Astrocyte (in vitro differentiated cells and primary cell): ENCODE results near the gene PCBP1. TPM values are rescaled to one million over a fixed set of nuclear protein-coding genes. Genes with fewer than 3 reads are reported as not detected.

ENCODE experiments used
- DNase-seq: peaks from one replicate; pipeline ENCODE4 v3.0.0-alpha.2; 2010; ENCODE audit warnings: low read depth
- FAIRE-seq: peaks from 2 replicates; lab custom pipeline; 2011; peaks lifted over from hg19 to GRCh38; lab: Jason Lieb, UNC
- H2AFZ ChIP-seq: 2 replicates; pipeline ENCODE4 v1.6.0; 2012; ENCODE audit warnings: low read depth, low read length, inconsistent platforms
- H3K27ac ChIP-seq: 2 replicates; pipeline ENCODE4 v1.5.1; 2011; ENCODE audit warnings: low read depth, low read length, inconsistent platforms
- H3K27me3 ChIP-seq: 2 replicates; pipeline ENCODE4 v1.6.0; 2011; ENCODE audit warnings: low read length, inconsistent platforms; ENCODE audit not compliant: insufficient read depth
- H3K36me3 ChIP-seq: 2 replicates; pipeline ENCODE4 v1.5.1; 2011; ENCODE audit warnings: low read length, inconsistent platforms; ENCODE audit not compliant: insufficient read depth
- H3K4me1 ChIP-seq: 2 replicates; pipeline ENCODE4 v1.5.1; 2011; ENCODE audit warnings: low read length, inconsistent platforms; ENCODE audit not compliant: insufficient read depth
- H3K4me2 ChIP-seq: 2 replicates; pipeline ENCODE4 v1.6.0; 2012; ENCODE audit warnings: low read length, inconsistent platforms
- H3K4me3 ChIP-seq: 2 replicates; pipeline ENCODE4 v1.5.1; 2011; ENCODE audit warnings: low read depth, mild to moderate bottlenecking, low read length, inconsistent platforms; ENCODE audit not compliant: insufficient read depth
- H3K79me2 ChIP-seq: 2 replicates; pipeline ENCODE4 v1.6.0; 2012; ENCODE audit warnings: mild to moderate bottlenecking, low read length, inconsistent platforms; ENCODE audit not compliant: insufficient read depth
- H3K9ac ChIP-seq: 2 replicates; pipeline ENCODE4 v1.6.0; 2012; ENCODE audit warnings: mild to moderate bottlenecking, low read length, inconsistent platforms
- H3K9me3 ChIP-seq: 2 replicates; pipeline ENCODE4 v1.5.1; 2012; ENCODE audit warnings: low read depth, mild to moderate bottlenecking, low read length, inconsistent platforms; ENCODE audit not compliant: insufficient read depth
- H4K20me1 ChIP-seq: 2 replicates; pipeline ENCODE4 v1.6.0; 2012; ENCODE audit warnings: low read length, inconsistent platforms; ENCODE audit not compliant: insufficient read depth
- H3K27ac Mint-ChIP-seq: one replicate; pipeline ENCODE4 v1.8.0; 2021; ENCODE audit warnings: mild to moderate bottlenecking, mixed read lengths; ENCODE audit not compliant: unreplicated experiment
- H3K27me3 Mint-ChIP-seq: one replicate; pipeline ENCODE4 v1.8.0; 2021; ENCODE audit warnings: low read depth, mixed read lengths; ENCODE audit not compliant: unreplicated experiment
- H3K36me3 Mint-ChIP-seq: one replicate; pipeline ENCODE4 v1.8.0; 2021; ENCODE audit warnings: low read depth, mixed read lengths; ENCODE audit not compliant: unreplicated experiment
- H3K4me1 Mint-ChIP-seq: one replicate; pipeline ENCODE4 v1.8.0; 2021; ENCODE audit warnings: low read depth, mixed read lengths; ENCODE audit not compliant: unreplicated experiment
- H3K4me3 Mint-ChIP-seq: one replicate; pipeline ENCODE4 v1.8.0; 2021; ENCODE audit warnings: mild to moderate bottlenecking, moderate library complexity, mixed read lengths; ENCODE audit not compliant: unreplicated experiment
- H3K9me3 Mint-ChIP-seq: one replicate; pipeline ENCODE4 v1.8.0; 2021; ENCODE audit warnings: mild to moderate bottlenecking, mixed read lengths; ENCODE audit not compliant: unreplicated experiment
- CTCF ChIP-seq: IDR thresholded peaks from 2 replicates; pipeline ENCODE4 v1.5.1; 2011; ENCODE audit warnings: low read depth, mild to moderate bottlenecking, inconsistent platforms, low read length, moderate library complexity; ENCODE audit not compliant: insufficient read depth
- EZH2 ChIP-seq: IDR thresholded peaks from 2 replicates; pipeline ENCODE4 v1.6.1; 2012; ENCODE audit warnings: mild to moderate bottlenecking, low read length, inconsistent platforms; ENCODE audit not compliant: insufficient read depth
- total RNA-seq: library from RNA; stranded (reverse); gene quantifications from 2 replicates; pipeline ENCODE4 v1.2.1, GENCODE V29; 2021

The PCBP1 gene
- total RNA-seq, 1 donor from 2014 or later: 205 TPM

- Histone ChIP-seq H2AFZ (no peak overlapping the region), H3K27ac (no peak overlapping the region), H3K36me3 (peaks cover 13% of the 10 kb centered on the region), H3K4me2 (no peak overlapping the region), H3K79me2 (no peaks in the 10 kb centered on the region), H3K4me1 (no peaks in the 10 kb centered on the region), H3K9me3 (no peaks in the 10 kb centered on the region), H3K9ac (no peak overlapping the region), H3K4me3 (no peak overlapping the region), H3K27me3 (no peaks in the 10 kb centered on the region), H4K20me1 (no peaks in the 10 kb centered on the region)
- TF ChIP-seq CTCF (no peak), EZH2 (no peak)
- Mint-ChIP-seq H3K27me3 (no peaks in the 10 kb centered on the region), H3K4me3 (no peak overlapping the region), H3K36me3 (peaks cover 11% of the 10 kb centered on the region), H3K27ac (no peak overlapping the region), H3K4me1 (no peaks in the 10 kb centered on the region), H3K9me3 (no peaks in the 10 kb centered on the region)
- FAIRE-seq (no peak), DNase-seq (no peak)
These were observed 26.0 kb upstream of the PCBP1 start for GRCh38 chr2:70061317-70061716.

GRCh38 chr2:70062270-70062669 is 25.0 kb upstream of the PCBP1 start:
- H3K4me2 ChIP-seq: no peak overlapping the region
- Mint-ChIP-seq H3K36me3 (peaks cover 13% of the 10 kb centered on the region), H3K27me3 (no peaks in the 10 kb centered on the region), H3K9me3 (no peaks in the 10 kb centered on the region), H3K27ac (no peak overlapping the region), H3K4me3 (no peak overlapping the region), H3K4me1 (no peaks in the 10 kb centered on the region)
- DNase-seq (no peak), FAIRE-seq (no peak)
- no peaks in the 10 kb centered on the region for H4K20me1 ChIP-seq
- H3K4me1 ChIP-seq: no peaks in the 10 kb centered on the region
- no peak for TF ChIP-seq CTCF
- no peak for TF ChIP-seq EZH2
- H2AFZ ChIP-seq: no peak overlapping the region
- H3K27ac ChIP-seq: no peak overlapping the region
- no peaks in the 10 kb centered on the region for H3K27me3 ChIP-seq
- no peaks in the 10 kb centered on the region for H3K79me2 ChIP-seq
- H3K4me3 ChIP-seq: no peak overlapping the region
- H3K36me3 ChIP-seq: peaks cover 13% of the 10 kb centered on the region
- H3K9ac ChIP-seq: no peak overlapping the region
- H3K9me3 ChIP-seq: no peaks in the 10 kb centered on the region

- H3K9me3 Mint-ChIP-seq: no peaks in the 10 kb centered on the region
- H3K36me3 ChIP-seq: peaks cover 5% of the 10 kb centered on the region
- no peaks in the 10 kb centered on the region for H3K9me3 ChIP-seq
- no peak overlapping the region for H3K4me3 Mint-ChIP-seq
- H3K4me3 ChIP-seq: no peak overlapping the region
- no peaks in the 10 kb centered on the region for H4K20me1 ChIP-seq
- no peak overlapping the region for H2AFZ ChIP-seq
- H3K79me2 ChIP-seq: no peaks in the 10 kb centered on the region
- H3K4me1 ChIP-seq: peaks cover 7% of the 10 kb centered on the region
- H3K4me1 Mint-ChIP-seq: peaks cover 7% of the 10 kb centered on the region
- H3K27me3 ChIP-seq: no peaks in the 10 kb centered on the region
- H3K27ac Mint-ChIP-seq: no peak overlapping the region
- H3K27me3 Mint-ChIP-seq: no peaks in the 10 kb centered on the region
- no peak overlapping the region for H3K4me2 ChIP-seq
- H3K36me3 Mint-ChIP-seq: peaks cover 5% of the 10 kb centered on the region
- H3K27ac ChIP-seq: no peak overlapping the region
- H3K9ac ChIP-seq: no peak overlapping the region
- no peak for FAIRE-seq
- no peak for DNase-seq
- no peak for TF ChIP-seq EZH2
- no peak for TF ChIP-seq CTCF
These were observed 19.2 kb upstream of the PCBP1 start for GRCh38 chr2:70068119-70068518.
